Erythroblast (primary cell): Measurements from ENCODE around the gene TUT7.

Experiments used
- GATA1 ChIP-seq: IDR thresholded peaks from 2 replicates; pipeline ENCODE4 v1.6.1; 2011; ENCODE audit warnings: low read depth, mild to moderate bottlenecking, control low read depth, low read length, moderate library complexity
- POLR2A ChIP-seq: IDR thresholded peaks from 2 replicates; pipeline ENCODE4 v1.6.1; 2011; ENCODE audit warnings: mild to moderate bottlenecking, low read length

DNA sequence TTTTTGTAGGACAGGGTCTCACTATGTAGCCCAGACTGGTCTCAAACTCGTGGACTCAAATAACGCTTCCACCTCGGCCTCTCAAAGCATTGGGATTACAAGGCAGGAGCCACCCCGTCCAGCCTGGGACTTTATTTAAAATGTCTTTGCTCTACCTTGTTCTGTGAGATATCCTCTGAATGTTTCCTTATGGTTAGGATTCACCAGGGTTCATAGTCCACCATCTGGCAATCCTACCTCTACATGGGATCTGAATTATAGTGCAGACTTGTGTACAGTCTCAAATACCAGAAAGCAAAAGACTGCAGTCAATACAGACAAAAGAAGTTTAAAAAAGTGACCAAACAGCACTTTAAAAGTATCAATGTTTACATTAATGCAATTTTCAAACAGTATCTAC lies 82.0 kb downstream of the TUT7 start:
- TF ChIP-seq POLR2A (no peak), GATA1 (no peak)
